ENCODE results near the gene TIMM22.
A peak's percentile ranks its signal among the peaks of the same experiment; 100 is the strongest.

The TIMM22 gene

GRCh38 chr17:996554-997344, at the start of gene TIMM22:
Gene TIMM22 (plus strand): TSS chr17:997129. CDS start chr17:997143, 14 bp downstream.
- TF ChIP-seq GATA3 (IDR thresholded peaks at IDR 0.05; ENCODE audit: low read depth, low read length) (no peak), GATA2 (IDR thresholded peaks at IDR 0.05; ENCODE audit: low read depth, low read length) (0 out of 2 replicates have a peak, but pooled peaks have one; percentile 43)

DNA sequence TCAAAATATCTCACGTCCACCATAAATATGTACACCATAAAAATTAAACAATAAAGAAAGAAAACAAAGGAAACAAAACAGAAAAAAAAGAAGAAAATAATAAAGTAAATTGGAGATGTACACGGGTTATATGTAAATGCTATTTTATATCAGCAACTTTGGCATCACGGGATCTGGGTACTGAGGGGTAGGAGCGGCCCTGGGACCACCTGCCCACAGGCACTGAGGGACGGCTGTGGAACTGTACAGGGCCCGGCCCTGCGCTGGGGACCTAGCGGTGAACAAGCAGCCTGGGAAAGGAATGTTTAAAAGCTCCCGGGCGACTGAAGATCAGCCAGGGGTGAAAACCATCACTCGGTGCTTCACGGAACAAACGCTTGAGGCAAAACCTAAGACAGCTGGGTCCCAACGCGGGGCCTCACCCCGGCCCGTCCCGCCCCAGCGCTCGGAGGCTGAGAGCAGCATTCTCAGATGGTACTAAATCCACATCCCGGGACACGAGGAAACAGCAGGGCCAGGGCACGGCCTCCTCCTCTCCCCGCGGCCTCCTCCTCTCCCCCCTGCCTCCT, 48.6 kb upstream of the TIMM22 start:
- TF ChIP-seq GATA3 (IDR thresholded peaks at IDR 0.05; ENCODE audit: low read depth, low read length) (no peak), GATA2 (IDR thresholded peaks at IDR 0.05; ENCODE audit: low read depth, low read length) (no peak)

- TF ChIP-seq GATA2 (IDR thresholded peaks at IDR 0.05; ENCODE audit: low read depth, low read length) (no peak), GATA3 (IDR thresholded peaks at IDR 0.05; ENCODE audit: low read depth, low read length) (no peak)
These were observed 47.2 kb upstream of the TIMM22 start for GRCh38 chr17:949623-950303.

DNA sequence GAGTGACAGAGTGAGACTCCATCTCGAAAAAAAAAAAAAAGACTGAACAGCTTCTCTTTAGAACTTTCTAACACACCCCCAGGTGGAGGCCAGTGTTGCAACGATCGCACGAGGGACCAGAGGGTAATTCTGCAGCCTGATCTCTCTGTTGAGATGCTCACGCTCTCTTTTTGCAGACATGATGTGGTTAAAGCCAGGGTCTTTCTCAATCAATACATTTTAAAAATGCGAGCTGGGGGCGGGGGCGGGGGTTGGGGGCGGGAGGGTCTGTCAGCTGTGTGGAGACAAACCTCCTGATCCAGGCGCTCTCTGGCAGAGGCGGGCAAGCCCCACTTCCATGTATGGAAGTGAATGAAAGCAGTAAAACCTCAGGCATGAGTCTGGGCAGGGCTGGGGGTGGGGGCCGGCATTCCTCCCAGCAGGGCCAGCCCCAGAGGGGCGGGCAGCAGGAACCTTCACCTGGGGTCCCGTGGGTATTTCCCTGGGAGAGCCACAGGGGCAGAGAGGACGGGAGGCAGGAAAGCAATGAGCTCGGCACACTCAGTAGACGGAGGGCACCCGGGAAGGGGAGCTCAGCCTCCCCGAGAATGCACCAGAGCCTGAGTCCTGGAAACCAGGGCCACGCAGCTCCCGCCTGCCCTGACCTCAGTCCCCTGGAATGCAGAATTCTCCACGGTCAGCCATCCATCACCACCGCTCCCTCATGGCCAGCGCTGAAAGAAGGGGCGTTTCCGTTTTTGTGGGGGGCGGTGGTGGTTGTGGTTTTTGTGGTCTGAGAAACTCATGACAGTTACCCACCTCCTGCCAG, 45.4 kb upstream of the TIMM22 start:
- TF ChIP-seq GATA2 (IDR thresholded peaks at IDR 0.05; ENCODE audit: low read depth, low read length) (no peak), GATA3 (IDR thresholded peaks at IDR 0.05; ENCODE audit: low read depth, low read length) (no peak)

DNA sequence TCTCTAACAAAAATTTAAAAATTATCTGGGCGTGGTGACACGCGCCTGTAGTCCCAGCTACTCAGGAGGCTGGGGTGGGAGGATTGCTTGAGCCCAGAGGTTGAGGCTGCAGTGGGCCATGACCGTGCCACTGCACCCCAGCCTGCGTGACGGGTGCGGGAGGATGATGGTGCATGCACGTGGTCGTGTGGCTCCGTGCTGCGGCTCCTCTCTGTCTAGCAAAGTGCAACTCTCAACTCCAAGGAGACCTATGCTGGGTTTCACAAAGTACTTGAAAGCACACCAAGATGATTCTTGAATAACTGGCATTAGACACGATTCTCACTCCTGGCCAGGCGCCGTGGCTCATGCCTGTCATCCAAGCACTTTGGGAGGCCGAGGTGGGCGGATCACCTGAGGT, 43.2 kb upstream of the TIMM22 start:
- TF ChIP-seq GATA3 (IDR thresholded peaks at IDR 0.05; ENCODE audit: low read depth, low read length), result no peak
- TF ChIP-seq GATA2 (IDR thresholded peaks at IDR 0.05; ENCODE audit: low read depth, low read length), result no peak

DNA sequence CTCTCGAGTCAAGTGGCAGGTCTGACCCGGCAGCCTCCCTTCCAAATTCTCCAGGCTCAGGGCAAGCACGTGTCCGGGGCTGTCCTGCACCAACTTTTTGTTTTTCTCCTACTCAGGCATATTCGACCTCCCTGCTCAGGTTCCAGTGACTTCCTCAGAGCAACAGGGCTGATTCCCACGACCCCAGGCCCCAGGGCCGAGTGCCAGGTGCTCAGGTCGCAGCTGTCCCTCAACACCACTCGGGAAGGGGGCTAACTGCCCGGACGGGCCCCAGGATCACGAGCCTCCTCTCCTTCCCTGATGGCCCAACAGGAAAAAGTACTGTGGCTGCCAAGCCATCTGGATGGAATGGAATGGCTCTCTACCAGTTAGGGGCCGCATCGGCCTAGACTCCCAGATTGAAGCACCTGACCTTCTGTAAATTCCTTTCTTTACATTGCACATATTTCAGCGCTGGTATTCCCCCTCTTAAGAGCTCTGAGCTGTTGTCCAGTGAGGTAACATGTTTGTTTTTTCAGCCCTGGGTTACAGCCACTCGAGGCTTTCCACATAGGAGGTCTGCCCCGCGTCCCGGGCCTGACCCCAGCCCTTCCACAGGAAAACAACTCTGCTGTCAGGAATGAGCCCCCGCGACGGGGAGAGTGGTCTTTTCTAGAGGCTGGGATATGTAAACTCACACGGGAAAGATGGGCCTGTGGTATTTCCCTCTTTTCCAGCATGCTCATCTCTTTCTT, 42.3 kb upstream of the TIMM22 start:
- no peak for TF ChIP-seq GATA3 (IDR thresholded peaks at IDR 0.05; ENCODE audit: low read depth, low read length)
- TF ChIP-seq GATA2 (IDR thresholded peaks at IDR 0.05; ENCODE audit: low read depth, low read length), result no peak

GRCh38 chr17:956905-957304, 40.0 kb upstream of the TIMM22 start:
- TF ChIP-seq GATA2 (IDR thresholded peaks at IDR 0.05; ENCODE audit: low read depth, low read length), result peak; percentile 23; the same call in 1 of the 2 replicates
- TF ChIP-seq GATA3 (IDR thresholded peaks at IDR 0.05; ENCODE audit: low read depth, low read length), result no peak

GRCh38 chr17:957856-958421, 39.0 kb upstream of the TIMM22 start:
- TF ChIP-seq GATA3 (IDR thresholded peaks at IDR 0.05; ENCODE audit: low read depth, low read length) (no peak), GATA2 (IDR thresholded peaks at IDR 0.05; ENCODE audit: low read depth, low read length) (no peak)

GRCh38 chr17:958712-959451, 38.0 kb upstream of the TIMM22 start:
- no peak for TF ChIP-seq GATA2 (IDR thresholded peaks at IDR 0.05; ENCODE audit: low read depth, low read length)
- no peak for TF ChIP-seq GATA3 (IDR thresholded peaks at IDR 0.05; ENCODE audit: low read depth, low read length)

GRCh38 chr17:962166-962565, 34.8 kb upstream of the TIMM22 start:
- TF ChIP-seq GATA2 (IDR thresholded peaks at IDR 0.05; ENCODE audit: low read depth, low read length) (no peak), GATA3 (IDR thresholded peaks at IDR 0.05; ENCODE audit: low read depth, low read length) (no peak)

GRCh38 chr17:962670-963069, 34.3 kb upstream of the TIMM22 start:
- TF ChIP-seq GATA3 (IDR thresholded peaks at IDR 0.05; ENCODE audit: low read depth, low read length), result no peak
- TF ChIP-seq GATA2 (IDR thresholded peaks at IDR 0.05; ENCODE audit: low read depth, low read length), result no peak

DNA sequence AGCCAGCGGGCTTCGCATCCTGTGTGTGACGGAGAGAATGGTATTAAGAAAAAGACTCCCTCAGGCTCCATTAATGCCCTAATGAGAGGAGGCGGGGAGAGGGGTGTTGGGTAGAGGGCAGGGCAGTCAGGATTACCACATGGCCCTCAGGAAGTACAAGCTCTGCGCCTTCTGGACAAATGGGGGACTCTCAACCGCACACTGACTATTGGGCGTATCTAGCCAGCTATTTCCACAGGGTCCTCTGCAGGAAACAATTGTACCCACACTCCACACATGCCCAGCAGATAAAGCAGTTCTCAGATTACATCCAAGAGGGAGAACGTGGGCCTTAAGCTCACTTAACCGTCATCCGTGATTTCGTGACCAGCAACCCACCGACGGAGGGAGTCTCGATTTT, 32.1 kb upstream of the TIMM22 start:
- TF ChIP-seq GATA3 (IDR thresholded peaks at IDR 0.05; ENCODE audit: low read depth, low read length), result no peak
- TF ChIP-seq GATA2 (IDR thresholded peaks at IDR 0.05; ENCODE audit: low read depth, low read length), result no peak
